K562 (cell line): Measurements from ENCODE around the gene NMRK1. TPM values are rescaled to one million over a fixed set of nuclear protein-coding genes. Genes with fewer than 3 reads are reported as not detected.

Experiments used
- ATAC-seq: fragments of 200-7000 bp; cut with Tn5 transposase; 3 replicates; pipeline ENCODE4 v1.9.1; 2020; ENCODE audit warnings: moderate library complexity
- Bru-seq: library from RNA; stranded (reverse); fragments of 400-500 nt; gene quantifications from one replicate; lab custom pipeline; 2021; lab: Mats Ljungman, UMichigan
- BruChase-seq, 2 experiments: library from RNA; stranded (reverse); fragments of 400-500 nt; gene quantifications; one replicate each; lab custom pipeline; 2021; lab: Mats Ljungman, UMichigan
- BruUV-seq: library from RNA; stranded (reverse); fragments of 400-500 nt; replicated peaks from 2 replicates; lab custom pipeline; 2021; lab: Mats Ljungman, UMichigan
- CTCF ChIA-PET: fragments of 300-600 bp; formaldehyde crosslinking; extraction: SDS; loops from one replicate; lab custom pipeline; 2021; ENCODE audit warnings: low intra/inter-chr PET ratio; lab: Yijun Ruan, JAX
- POLR2A ChIA-PET: fragments of 300-600, 350-650 bp; sonication (Branson Sonifier 250); formaldehyde crosslinking; extraction: SDS; loops from one replicate; lab custom pipeline; 2021; ENCODE audit warnings: antibody characterized with exemption, inconsistent platforms; lab: Yijun Ruan, JAX
- DNase-seq, 4 experiments: peaks; one replicate each; pipeline versions ENCODE4 v3.0.0 to v3.0.0-alpha.2; 2011 to 2018; ENCODE audit warnings: low spot score in 3 of 4, mixed read lengths in 3 of 4; ENCODE audit errors: extremely low read depth in 1 of 4
- FAIRE-seq: peaks from 2 replicates; lab custom pipeline; 2011; peaks lifted over from hg19 to GRCh38; lab: Jason Lieb, UNC
- H2AFZ ChIP-seq: 2 replicates; pipeline ENCODE4 v1.6.0; 2011; ENCODE audit warnings: low read depth, low read length, control low read depth, inconsistent platforms
- H3K27ac ChIP-seq: fragments of 200-600 bp; 3 replicates; pipeline ENCODE4 v1.8.0; 2011; ENCODE audit warnings: low read depth, mild to moderate bottlenecking, control low read depth, inconsistent platforms, low read length, moderate library complexity, mixed read lengths; ENCODE audit errors: extremely low read depth
- H3K27me3 ChIP-seq, 2 experiments: fragments of 300-600 bp in 1 of 2; 2 replicates in 1 of 2; 3 replicates in 1 of 2; pipeline versions ENCODE4 v1.6.0 to v1.8.0; 2011; ENCODE audit warnings: inconsistent platforms in 2 of 2, low read length in 2 of 2, mild to moderate bottlenecking in 1 of 2, mixed read lengths in 1 of 2, moderate library complexity in 1 of 2; ENCODE audit not compliant: control insufficient read depth in 2 of 2, insufficient read depth in 2 of 2
- H3K36me3 ChIP-seq: fragments of 300-600 bp; 3 replicates; pipeline ENCODE4 v1.8.0; 2011; ENCODE audit warnings: mild to moderate bottlenecking, low read length, inconsistent platforms; ENCODE audit not compliant: control insufficient read depth, insufficient read depth
- H3K4me1 ChIP-seq, 2 experiments: fragments of 200-600 bp in 1 of 2; replicated peaks in 1 of 2; 2 replicates in 1 of 2; 3 replicates in 1 of 2; pipeline versions ENCODE4 v1.5.1 to v1.8.0; 2011; ENCODE audit warnings: inconsistent platforms in 2 of 2, low read length in 2 of 2, mild to moderate bottlenecking in 1 of 2, mixed read lengths in 1 of 2, moderate library complexity in 1 of 2; ENCODE audit not compliant: control insufficient read depth in 2 of 2, insufficient read depth in 2 of 2
- H3K4me2 ChIP-seq: 2 replicates; pipeline ENCODE4 v1.6.1; 2011; ENCODE audit warnings: low read length, control low read depth, inconsistent platforms, mixed read lengths; ENCODE audit not compliant: insufficient read depth
- H3K4me3 ChIP-seq: fragments of 200-600 bp; sonication (generic), shearing (Covaris generic); 2 replicates; pipeline ENCODE4 v1.5.1; 2016; ENCODE audit warnings: control low read depth, inconsistent platforms
- H3K79me2 ChIP-seq: fragments of 200-600 bp; 3 replicates; pipeline ENCODE4 v1.8.0; 2011; ENCODE audit warnings: low read length, inconsistent platforms; ENCODE audit not compliant: control insufficient read depth, insufficient read depth
- H3K9ac ChIP-seq, 2 experiments: 2 replicates each; pipeline versions ENCODE4 v1.6.0 to v1.6.1; 2011; ENCODE audit warnings: low read depth in 2 of 2, low read length in 2 of 2, control low read depth in 1 of 2, inconsistent platforms in 1 of 2, mild to moderate bottlenecking in 1 of 2, mixed read lengths in 1 of 2; ENCODE audit not compliant: insufficient read depth in 1 of 2
- H3K9me1 ChIP-seq: one replicate; pipeline ENCODE4 v1.6.0; 2011; ENCODE audit warnings: inconsistent platforms, mild to moderate bottlenecking, low read length, moderate library complexity; ENCODE audit not compliant: control insufficient read depth, insufficient read depth
- H3K9me3 ChIP-seq: replicated peaks from 2 replicates; pipeline ENCODE4 v1.5.1; 2011; ENCODE audit warnings: low read depth, low read length, inconsistent platforms; ENCODE audit not compliant: control insufficient read depth, insufficient read depth
- H4K20me1 ChIP-seq: replicated peaks from 2 replicates; pipeline ENCODE4 v1.6.1; 2011; ENCODE audit warnings: low read length, inconsistent platforms, mixed read lengths; ENCODE audit not compliant: control insufficient read depth, insufficient read depth
- NELFE ChIP-seq: IDR thresholded peaks from 2 replicates; pipeline ENCODE4 v1.6.1; 2011; ENCODE audit warnings: mild to moderate bottlenecking; ENCODE audit not compliant: insufficient read depth, insufficient read length
- NRF1 ChIP-seq, 2 experiments: fragments of 450-650 bp; IDR thresholded peaks in 1 of 2; conservative IDR thresholded peaks in 1 of 2; 2 replicates each; pipeline ENCODE4 v1.6.1; 2014; ENCODE audit warnings: mild to moderate bottlenecking in 2 of 2
- PHF21A ChIP-seq: fragments of 450-650 bp; IDR thresholded peaks from 2 replicates; pipeline ENCODE4 v1.6.1; 2017; ENCODE audit warnings: low read depth, borderline replicate concordance
- POLR2A ChIP-seq: fragments of 450-650 bp; conservative IDR thresholded peaks from 2 replicates; pipeline ENCODE4 v1.6.1; 2016
- POLR2AphosphoS5 ChIP-seq: IDR thresholded peaks from 2 replicates; pipeline ENCODE4 v1.6.1; 2011; ENCODE audit warnings: mild to moderate bottlenecking, low read depth, low read length, moderate library complexity; ENCODE audit not compliant: control insufficient read depth, insufficient read depth
- RBFOX2 ChIP-seq: fragments of 200-400 bp; formaldehyde crosslinking; IDR thresholded peaks from 2 replicates; pipeline ENCODE4 v1.6.1; 2017; ENCODE audit warnings: low read depth, mild to moderate bottlenecking, low read length, moderate library complexity
- ZFX ChIP-seq: sonication (generic); formaldehyde crosslinking; IDR thresholded peaks from 2 replicates; pipeline ENCODE4 v1.8.0; 2022; ENCODE audit warnings: mild to moderate bottlenecking, missing genetic modification reagents, moderate library complexity
- ZNF197 ChIP-seq: fragments of 200-800 bp; sonication (Bioruptor generic); IDR thresholded peaks from 2 replicates; pipeline ENCODE4 v1.6.1; 2016; ENCODE audit warnings: low read depth, missing genetic modification characterization, missing compliant biosample characterization
- ZNF79 ChIP-seq: fragments of 250-450 bp; sonication (Bioruptor Pico); IDR thresholded peaks from 2 replicates; pipeline ENCODE4 v1.4.0; 2020; ENCODE audit warnings: low read depth, mild to moderate bottlenecking, moderate library complexity
- WGBS: fragments of 100-300 bp; shearing (Covaris generic); methylation state at CpG from one replicate; pipeline ENCODE4 v1.1.6; 2016; ENCODE audit warnings: low coverage, mixed read lengths; ENCODE audit not compliant: insufficient coverage; ENCODE audit errors: missing lambda C conversion rate; 5-methylcytosine and 5-hydroxymethylcytosine counted together
- in situ Hi-C: fragments of 300-500 bp; cut with MboI; formaldehyde crosslinking; loops from 4 replicates; pipeline ENCODE4 v1.15.0; 2018; ENCODE audit warnings: inconsistent platforms, mixed read lengths
- intact Hi-C: fragments of 100-400 bp; cut with micrococcal nuclease; formaldehyde crosslinking; loops from 2 replicates; pipeline ENCODE4 v1.14.2; 2022
- long read RNA-seq, 3 experiments: library from polyadenylated mRNA in 2 of 3; library from RNA in 1 of 3; unstranded in 2 of 3; stranded (forward) in 1 of 3; transcript quantifications; one replicate each; pipeline ENCODE4 v2.0.0, GENCODE V29; 2019 to 2022
- polyA minus RNA-seq, 3 experiments: library from RNA; depleted of rRNA, polyadenylated mRNA; stranded (reverse); fragments of >200 nt; gene quantifications; 2 replicates each; pipeline ENCODE4 v1.2.3, GENCODE V29; 2011
- polyA plus RNA-seq, 8 experiments: library from polyadenylated mRNA; depleted of rRNA in 4 of 8; stranded (reverse) in 5 of 8; unstranded in 3 of 8; fragments of >200 nt; fragmentation: Nextera tagmentation in 2 of 8; fragmentation: Illumina TruSeq in 1 of 8; extraction: Ambion mirVana in 2 of 8; extraction: Trizol in 1 of 8; gene quantifications; 2 replicates each; pipeline versions ENCODE4 v1.2.1 to v1.2.3, GENCODE V29; 2011 to 2014; ENCODE audit warnings: inconsistent platforms in 1 of 8, missing spikeins in 1 of 8
- total RNA-seq, 7 experiments: library from RNA; depleted of rRNA in 6 of 7; stranded (reverse); fragments of >200 nt in 6 of 7; fragmentation: Illumina TruSeq in 2 of 7; extraction: Trizol in 2 of 7; gene quantifications; 2 replicates each; pipeline versions ENCODE4 v1.2.1 to v1.2.3, GENCODE V29; 2011 to 2021; ENCODE audit warnings: low replicate concordance in 1 of 7
- TF ChIP-seq, protein P1 (sequence below): fragments of 200-800 bp; sonication (Bioruptor generic); IDR thresholded peaks from 2 replicates; pipeline ENCODE4 v1.6.1; 2017; ENCODE audit warnings: missing genetic modification characterization, missing compliant biosample characterization
- TF ChIP-seq, protein P2 (sequence below), 2 experiments: IDR thresholded peaks; 2 replicates each; pipeline ENCODE4 v1.6.1; 2012; ENCODE audit warnings: improper control_type of control experiment in 2 of 2, low read depth in 2 of 2, low read length in 2 of 2, borderline replicate concordance in 1 of 2

The NMRK1 gene
- 4.2 and 6.2 TPM in 2 replicates for total RNA-seq (2011; cell fraction: chromatin; rRNA removed; ENCODE audit: low replicate concordance)
- total RNA-seq (2011; cell fraction: nucleolus; rRNA removed), result 2.2 and 5.0 TPM in 2 replicates
- total RNA-seq (2011; cell fraction: nucleoplasm; rRNA removed), result 2.7 and 5.5 TPM in 2 replicates
- 1.2 and 2.0 TPM in 2 replicates for total RNA-seq (2014; rRNA removed)
- total RNA-seq (2014; rRNA removed; fragmentation: Illumina TruSeq; extraction: Trizol), result 1.7 and 2.0 TPM in 2 replicates
- 1.1 and 1.9 TPM in 2 replicates for total RNA-seq (2015; rRNA removed; fragmentation: Illumina TruSeq; extraction: Trizol)
- total RNA-seq (2021), result 2.8 and 3.0 TPM in 2 replicates
- polyA plus RNA-seq (2011; rRNA removed), result 3.5 and 5.0 TPM in 2 replicates
- 1.2 and 2.1 TPM in 2 replicates for polyA plus RNA-seq (2011; cell fraction: cytosol; rRNA removed)
- polyA plus RNA-seq (2011; cell fraction: nucleus; rRNA removed), result 4.0 and 7.1 TPM in 2 replicates
- polyA plus RNA-seq (2012), result 2.4 and 4.1 TPM in 2 replicates
- 1.1 and 1.9 TPM in 2 replicates for polyA plus RNA-seq (2014; fragmentation: Illumina TruSeq; extraction: Trizol)
- 1 to 10 TPM; 1.3 to 2.0 TPM for polyA plus RNA-seq (2014; fragmentation: Nextera tagmentation; extraction: Ambion mirVana)
- 1.1 and 2.3 TPM in 2 replicates for polyA plus RNA-seq (2014; rRNA removed)
- polyA minus RNA-seq (2011; rRNA and poly(A)+ RNA removed), result 1.4 and 1.9 TPM in 2 replicates
- not detected in 2 replicates for polyA minus RNA-seq (2011; cell fraction: cytosol; rRNA and poly(A)+ RNA removed)
- 1.9 and 5.0 TPM in 2 replicates for polyA minus RNA-seq (2011; cell fraction: nucleus; rRNA and poly(A)+ RNA removed)
- Bru-seq, nascent RNA, result percentile 52 among the genes with signal in this experiment
- BruChase-seq, experiment 1, labeled RNA remaining after a 2-hour chase, result percentile 45 among the genes with signal in this experiment
- BruChase-seq, experiment 2, labeled RNA remaining after a 6-hour chase, result percentile 48 among the genes with signal in this experiment
- long read RNA-seq, experiment 1, partial matches to known transcripts, result 0 of 2 reads
- long read RNA-seq, experiment 1, other reads (novel, unspliced or antisense), result 1 of 2 reads
- long read RNA-seq, experiment 2, partial matches to known transcripts, result 0 of 2 reads
- long read RNA-seq, experiment 2, other reads (novel, unspliced or antisense), result 0 of 2 reads
- long read RNA-seq, experiment 3, partial matches to known transcripts, result 0 of 1 reads
- long read RNA-seq, experiment 3, other reads (novel, unspliced or antisense), result 0 of 1 reads

DNA sequence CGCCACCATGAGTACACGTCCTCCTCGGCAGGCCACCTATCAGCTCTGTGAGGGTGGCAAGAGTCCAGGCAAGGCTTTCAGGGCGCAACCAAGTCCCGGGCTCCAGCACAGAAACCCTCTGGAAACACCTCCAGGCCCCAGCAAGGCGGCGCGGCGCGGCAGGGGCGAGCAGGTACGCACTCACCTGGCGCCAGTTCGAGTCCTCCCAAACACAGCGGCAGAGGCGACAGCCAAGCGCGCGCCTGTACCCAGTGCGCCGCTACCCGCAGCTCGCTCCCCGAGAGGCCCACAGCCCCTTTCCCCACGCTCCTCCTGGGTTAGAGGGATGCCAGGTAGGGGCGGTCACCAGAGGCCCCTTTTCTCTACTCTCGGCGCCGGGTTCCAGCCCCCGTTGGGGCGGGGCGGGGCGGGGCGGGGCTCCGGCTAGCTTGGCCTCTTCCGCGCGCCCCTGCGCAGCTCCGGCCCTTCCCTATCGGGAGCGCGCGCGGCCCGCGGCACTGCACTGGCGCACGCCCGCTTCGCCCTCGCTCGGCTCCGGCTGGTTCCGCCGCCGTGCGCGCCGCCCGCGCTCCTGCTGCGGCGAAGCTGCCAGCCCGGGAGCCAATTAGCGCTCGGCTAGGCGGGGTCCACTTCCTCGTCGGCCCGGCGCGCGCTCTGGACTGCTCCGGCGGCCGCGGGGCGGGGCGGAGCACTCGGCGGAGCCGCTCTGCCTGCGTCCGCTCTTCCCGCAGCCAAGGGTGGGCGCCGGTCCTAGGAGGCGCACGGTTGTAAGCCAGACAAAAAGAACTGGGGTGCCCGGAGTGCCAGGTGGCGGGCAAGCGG lies at the start of gene NMRK1, which contains the start of gene OSTF1:
Gene NMRK1, minus strand, starts transcription at position 332 of the 822 bp plus-strand sequence. CDS start 5,040 bp downstream, outside the sequence.
Gene OSTF1, plus strand, starts transcription at position 691 of the 822 bp plus-strand sequence. CDS start 179 bp downstream, outside the sequence.
- ATAC-seq, result peak; percentile 93
- Histone ChIP-seq H3K4me3 (peak within 1 kb of the TSS; percentile 86), H3K9ac (peak within 1 kb of the TSS; percentile 70 to 97), H3K36me3 (no peaks in the 10 kb centered on the region), H3K27me3 (no peaks in the 10 kb centered on the region), H3K4me1 (peaks cover 16 to 28% of the 10 kb centered on the region in 2 experiments; a peak in 4 of 5 replicates), H3K79me2 (peaks cover 28% of the 10 kb centered on the region), H3K9me1 (no peaks in the 10 kb centered on the region), H2AFZ (peak within 1 kb of the TSS; percentile 90), H3K4me2 (peak within 1 kb of the TSS; percentile 84), H4K20me1 (no peaks in the 10 kb centered on the region), H3K9me3 (no peaks in the 10 kb centered on the region), H3K27ac (peak within 1 kb of the TSS; percentile 75)
- in situ Hi-C loops (no loop called here), intact Hi-C loops (loop anchor here (5.0 kb wide), 2 partner anchors 61 to 99 kb away; partner anchors contain the start of gene CARNMT1)
- WGBS, result under 1% methylated on average over 38 of the region's 93 CpGs
- DNase-seq, result peak; percentile 86 to 93 (median 88)
- ChIA-PET POLR2A (interaction anchor here (0.6 to 1.0 kb wide), 3 partner anchors 16 to 329 kb away, joined by 3 to 5 read pairs (median 4); partner anchors contain the start of gene CARNMT1), CTCF (interaction anchor here (0.7 kb wide), 1 partner anchor 12 kb away, joined by 3 read pairs; no protein-coding TSS in a partner anchor)
- no TSS peak for BruUV-seq
- peak; percentile 80 for FAIRE-seq
- no peak for TF ChIP-seq PHF21A
- TF ChIP-seq ZFX, result peak; percentile 72
- TF ChIP-seq ZNF79 (CRISPR knock-in tag), result no peak
- TF ChIP-seq POLR2A, result peak; percentile 70
- peak; percentile 85 for TF ChIP-seq RBFOX2
- TF ChIP-seq NELFE, result no peak
- peak; percentile 89 to 90 for TF ChIP-seq NRF1 (conservative IDR thresholded peaks at IDR 0.05 in 1 of 2, IDR thresholded peaks at IDR 0.05 in 1 of 2)
- TF ChIP-seq, protein P1, sequence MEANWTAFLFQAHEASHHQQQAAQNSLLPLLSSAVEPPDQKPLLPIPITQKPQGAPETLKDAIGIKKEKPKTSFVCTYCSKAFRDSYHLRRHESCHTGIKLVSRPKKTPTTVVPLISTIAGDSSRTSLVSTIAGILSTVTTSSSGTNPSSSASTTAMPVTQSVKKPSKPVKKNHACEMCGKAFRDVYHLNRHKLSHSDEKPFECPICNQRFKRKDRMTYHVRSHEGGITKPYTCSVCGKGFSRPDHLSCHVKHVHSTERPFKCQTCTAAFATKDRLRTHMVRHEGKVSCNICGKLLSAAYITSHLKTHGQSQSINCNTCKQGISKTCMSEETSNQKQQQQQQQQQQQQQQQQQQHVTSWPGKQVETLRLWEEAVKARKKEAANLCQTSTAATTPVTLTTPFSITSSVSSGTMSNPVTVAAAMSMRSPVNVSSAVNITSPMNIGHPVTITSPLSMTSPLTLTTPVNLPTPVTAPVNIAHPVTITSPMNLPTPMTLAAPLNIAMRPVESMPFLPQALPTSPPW (CRISPR knock-in tag), result peak; percentile 69
- TF ChIP-seq ZNF197 (CRISPR knock-in tag), result 0 out of 2 replicates have a peak, but pooled peaks have one; percentile 59
- peak; percentile 20; the same call in 1 of the 2 replicates for TF ChIP-seq POLR2AphosphoS5
- TF ChIP-seq, protein P2, sequence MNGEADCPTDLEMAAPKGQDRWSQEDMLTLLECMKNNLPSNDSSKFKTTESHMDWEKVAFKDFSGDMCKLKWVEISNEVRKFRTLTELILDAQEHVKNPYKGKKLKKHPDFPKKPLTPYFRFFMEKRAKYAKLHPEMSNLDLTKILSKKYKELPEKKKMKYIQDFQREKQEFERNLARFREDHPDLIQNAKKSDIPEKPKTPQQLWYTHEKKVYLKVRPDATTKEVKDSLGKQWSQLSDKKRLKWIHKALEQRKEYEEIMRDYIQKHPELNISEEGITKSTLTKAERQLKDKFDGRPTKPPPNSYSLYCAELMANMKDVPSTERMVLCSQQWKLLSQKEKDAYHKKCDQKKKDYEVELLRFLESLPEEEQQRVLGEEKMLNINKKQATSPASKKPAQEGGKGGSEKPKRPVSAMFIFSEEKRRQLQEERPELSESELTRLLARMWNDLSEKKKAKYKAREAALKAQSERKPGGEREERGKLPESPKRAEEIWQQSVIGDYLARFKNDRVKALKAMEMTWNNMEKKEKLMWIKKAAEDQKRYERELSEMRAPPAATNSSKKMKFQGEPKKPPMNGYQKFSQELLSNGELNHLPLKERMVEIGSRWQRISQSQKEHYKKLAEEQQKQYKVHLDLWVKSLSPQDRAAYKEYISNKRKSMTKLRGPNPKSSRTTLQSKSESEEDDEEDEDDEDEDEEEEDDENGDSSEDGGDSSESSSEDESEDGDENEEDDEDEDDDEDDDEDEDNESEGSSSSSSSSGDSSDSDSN (IDR thresholded peaks at IDR 0.05; ENCODE audit: borderline replicate concordance in 1 of 2, low read depth in 2 of 2, low read length in 2 of 2), result 0 out of 4 replicates have a peak, but pooled peaks of 1 of the 2 experiments have one; percentile 27
